MM.1S (cell line): ENCODE results near the gene KDELR1.

Source experiments
- CTCF ChIP-seq: fragments of 300-600 bp; sonication (generic); IDR thresholded peaks from 2 replicates; pipeline ENCODE4 v1.5.1; 2016; ENCODE audit warnings: antibody characterized with exemption, low read length, mixed read lengths
- EZH2phosphoT487 ChIP-seq: fragments of 300-600 bp; sonication (generic); IDR thresholded peaks from 2 replicates; pipeline ENCODE4 v1.6.1; 2018; ENCODE audit warnings: antibody characterized with exemption, low read length

GRCh38 chr19:48395499-48395898 is 4.1 kb upstream of the KDELR1 start:
- TF ChIP-seq CTCF (no peak), EZH2phosphoT487 (no peak)
